ENCODE measurements around the gene CES5A.

- no peak for TF ChIP-seq CTCF (IDR thresholded peaks at IDR 0.05; ENCODE audit: low read depth, low read length)
- TF ChIP-seq EZH2phosphoT487 (IDR thresholded peaks at IDR 0.05; ENCODE audit: low read depth) = no peak
Observed at GRCh38 chr16:55809851-55810250, 65.3 kb downstream of the CES5A start.
